HepG2 (cell line): ENCODE data around the gene DUSP22. TPM values are rescaled to one million over a fixed set of nuclear protein-coding genes. Genes with fewer than 3 reads are reported as not detected.

Experiments used
- ATAC-seq: fragments of 200-7000 bp; cut with Tn5 transposase; 3 replicates; pipeline ENCODE4 v1.9.1; 2020; ENCODE audit warnings: mild to moderate bottlenecking, moderate library complexity
- BruUV-seq: library from RNA; stranded (reverse); fragments of 400-500 nt; replicated peaks from 2 replicates; lab custom pipeline; 2021; lab: Mats Ljungman, UMichigan
- CTCF ChIA-PET: fragments of 300-600 bp; formaldehyde crosslinking; extraction: SDS; loops from one replicate; lab custom pipeline; 2021; ENCODE audit warnings: low total read pairs, inconsistent platforms, low intra/inter-chr PET ratio; lab: Yijun Ruan, JAX
- POLR2A ChIA-PET: fragments of 350-600 bp; sonication (Branson Sonifier 250); formaldehyde crosslinking; loops from one replicate; lab custom pipeline; 2020; ENCODE audit warnings: antibody characterized with exemption, inconsistent platforms; lab: Yijun Ruan, JAX
- DNase-seq: peaks from one replicate; pipeline ENCODE4 v3.0.0-alpha.2; 2015; ENCODE audit warnings: low spot score
- FAIRE-seq: peaks from 3 replicates; lab custom pipeline; 2011; peaks lifted over from hg19 to GRCh38; lab: Jason Lieb, UNC
- H2AFZ ChIP-seq: one replicate; pipeline ENCODE4 v1.6.1; 2011; ENCODE audit warnings: low read length, inconsistent platforms
- H3K27ac ChIP-seq: fragments of 300-600 bp; 3 replicates; pipeline ENCODE4 v1.8.0; 2011; ENCODE audit warnings: mixed run types, mild to moderate bottlenecking, mixed read lengths, low read length, inconsistent platforms; ENCODE audit not compliant: insufficient read depth; ENCODE audit errors: extremely low read length
- H3K27me3 ChIP-seq, 2 experiments: fragments of 200-600 bp in 1 of 2; 2 replicates in 1 of 2; 3 replicates in 1 of 2; pipeline versions ENCODE4 v1.6.0 to v1.8.0; 2011; ENCODE audit warnings: low read length in 2 of 2, mild to moderate bottlenecking in 2 of 2, moderate library complexity in 2 of 2, inconsistent platforms in 1 of 2; ENCODE audit not compliant: insufficient read depth in 2 of 2, control insufficient read depth in 1 of 2
- H3K36me3 ChIP-seq, 2 experiments: fragments of 200-600 bp in 1 of 2; replicated peaks in 1 of 2; 2 replicates in 1 of 2; 3 replicates in 1 of 2; pipeline versions ENCODE4 v1.5.1 to v1.8.0; 2011; ENCODE audit warnings: low read length in 2 of 2, inconsistent platforms in 1 of 2; ENCODE audit not compliant: insufficient read depth in 2 of 2, control insufficient read depth in 1 of 2
- H3K4me1 ChIP-seq: 2 replicates; pipeline ENCODE4 v1.5.1; 2012; ENCODE audit warnings: low read length, inconsistent platforms; ENCODE audit not compliant: insufficient read depth
- H3K4me2 ChIP-seq: 2 replicates; pipeline ENCODE4 v1.6.0; 2011; ENCODE audit warnings: low read depth, low read length, inconsistent platforms
- H3K4me3 ChIP-seq, 3 experiments: fragments of 200-600 bp in 1 of 3; sonication (generic), shearing (Covaris generic) in 1 of 3; replicated peaks in 1 of 3; 2 replicates each; pipeline ENCODE4 v1.5.1; 2011 to 2016; ENCODE audit warnings: low read length in 3 of 3, inconsistent platforms in 2 of 3, low read depth in 2 of 3, mild to moderate bottlenecking in 2 of 3, control low read depth in 1 of 3, mixed read lengths in 1 of 3; ENCODE audit not compliant: insufficient read depth in 1 of 3
- H3K79me2 ChIP-seq: one replicate; pipeline ENCODE4 v1.6.1; 2011; ENCODE audit warnings: low read length, inconsistent platforms; ENCODE audit not compliant: insufficient read depth
- H3K9ac ChIP-seq: 2 replicates; pipeline ENCODE4 v1.6.0; 2011; ENCODE audit warnings: mild to moderate bottlenecking, low read depth, low read length, inconsistent platforms; ENCODE audit not compliant: insufficient read depth
- H3K9me3 ChIP-seq: 2 replicates; pipeline ENCODE4 v1.5.1; 2012; ENCODE audit warnings: mild to moderate bottlenecking, low read length
- H4K20me1 ChIP-seq: 2 replicates; pipeline ENCODE4 v1.6.0; 2011; ENCODE audit warnings: inconsistent platforms, mild to moderate bottlenecking, low read length, moderate library complexity; ENCODE audit not compliant: insufficient read depth
- ASH2L ChIP-seq: fragments of 300-600, 200-600 bp; sonication (generic); IDR thresholded peaks from 2 replicates; pipeline ENCODE4 v1.7.0; 2017; ENCODE audit warnings: low read depth, mild to moderate bottlenecking, moderate library complexity, mixed read lengths, low read length; ENCODE audit not compliant: insufficient read length
- FOXK2 ChIP-seq: fragments of 450-650 bp; IDR thresholded peaks from 2 replicates; pipeline ENCODE4 v1.6.1; 2016
- HIVEP1 ChIP-seq: sonication (generic); formaldehyde crosslinking; IDR thresholded peaks from 2 replicates; pipeline ENCODE4 v1.4.0; 2020; ENCODE audit warnings: mild to moderate bottlenecking, missing genetic modification reagents
- MZF1 ChIP-seq: sonication (generic); formaldehyde crosslinking; IDR thresholded peaks from 2 replicates; pipeline ENCODE4 v1.8.1; 2023; ENCODE audit warnings: mild to moderate bottlenecking, missing genetic modification reagents, borderline replicate concordance
- NFE2L1 ChIP-seq: sonication (generic); formaldehyde crosslinking; IDR thresholded peaks from 2 replicates; pipeline ENCODE4 v1.4.0; 2020; ENCODE audit warnings: missing genetic modification reagents, mild to moderate bottlenecking, borderline replicate concordance
- SIN3B ChIP-seq: fragments of 150-350 bp; IDR thresholded peaks from 2 replicates; pipeline ENCODE4 v1.6.1; 2014; ENCODE audit warnings: low read length
- SP2 ChIP-seq: sonication (generic); formaldehyde crosslinking; IDR thresholded peaks from 2 replicates; pipeline ENCODE4 v1.5.1; 2020; ENCODE audit warnings: mild to moderate bottlenecking, missing genetic modification reagents
- STAG1 ChIP-seq: sonication (generic); formaldehyde crosslinking; IDR thresholded peaks from 2 replicates; pipeline ENCODE4 v1.4.0; 2020; ENCODE audit warnings: missing genetic modification reagents
- TAF1 ChIP-seq: sonication (generic); formaldehyde crosslinking; IDR thresholded peaks from 2 replicates; pipeline ENCODE4 v1.4.0; 2020; ENCODE audit warnings: missing genetic modification reagents
- ZBTB1 ChIP-seq: sonication (generic); formaldehyde crosslinking; IDR thresholded peaks from 2 replicates; pipeline ENCODE4 v1.4.0; 2020; ENCODE audit warnings: missing genetic modification reagents, borderline replicate concordance
- ZNF136 ChIP-seq: sonication (generic); formaldehyde crosslinking; IDR thresholded peaks from 2 replicates; pipeline ENCODE4 v1.8.1; 2022; ENCODE audit warnings: low read depth, mild to moderate bottlenecking, moderate library complexity, missing genetic modification reagents
- ZNF17 ChIP-seq: sonication (generic); formaldehyde crosslinking; IDR thresholded peaks from 2 replicates; pipeline ENCODE4 v1.5.0; 2020; ENCODE audit warnings: mild to moderate bottlenecking, missing genetic modification reagents
- ZNF317 ChIP-seq: sonication (generic); formaldehyde crosslinking; IDR thresholded peaks from 2 replicates; pipeline ENCODE4 v1.5.0; 2020; ENCODE audit warnings: mild to moderate bottlenecking, missing genetic modification reagents
- ZNF460 ChIP-seq: sonication (generic); formaldehyde crosslinking; IDR thresholded peaks from 2 replicates; pipeline ENCODE4 v1.5.1; 2020; ENCODE audit warnings: missing genetic modification reagents, mild to moderate bottlenecking, borderline replicate concordance
- ZNF510 ChIP-seq: sonication (generic); formaldehyde crosslinking; IDR thresholded peaks from 2 replicates; pipeline ENCODE4 v1.4.0; 2020; ENCODE audit warnings: low read depth, mild to moderate bottlenecking, missing genetic modification reagents
- ZNF747 ChIP-seq: sonication (generic); formaldehyde crosslinking; IDR thresholded peaks from 2 replicates; pipeline ENCODE4 v1.8.1; 2023; ENCODE audit warnings: missing genetic modification reagents, mild to moderate bottlenecking, borderline replicate concordance
- WGBS: methylation state at CpG from one replicate; pipeline ENCODE4 v1.1.6; 2017; ENCODE audit warnings: low lambda C conversion rate; 5-methylcytosine and 5-hydroxymethylcytosine counted together
- in situ Hi-C: cut with HindIII; loops from 2 replicates; pipeline ENCODE4 v1.10.0; 2017; ENCODE audit warnings: low pct_unique_long_range_greater_than_20kb; ENCODE audit not compliant: extremely low pct_ligation_motif_present
- intact Hi-C: fragments of 100-400 bp; cut with micrococcal nuclease; formaldehyde crosslinking; loops from one replicate; pipeline ENCODE4 v1.10.0; 2022; ENCODE audit not compliant: unreplicated experiment
- polyA plus RNA-seq, 8 experiments: library from polyadenylated mRNA; depleted of rRNA in 3 of 8; stranded (reverse) in 7 of 8; unstranded in 1 of 8; fragments of >200 nt; fragmentation: Illumina TruSeq in 4 of 8; extraction: Trizol in 4 of 8; gene quantifications; 2 replicates each; pipeline versions ENCODE4 v1.2.1 to v1.2.3, GENCODE V29; 2011 to 2016; ENCODE audit warnings: low read depth in 4 of 8, missing spikeins in 1 of 8, mixed read lengths in 1 of 8; ENCODE audit not compliant: insufficient read depth in 1 of 8
- total RNA-seq, 5 experiments: library from RNA; depleted of rRNA; stranded (reverse); fragments of >200 nt; fragmentation: Illumina TruSeq; extraction: Trizol; gene quantifications; 2 replicates each; pipeline ENCODE4 v1.2.3, GENCODE V29; 2016; ENCODE audit warnings: low read depth in 1 of 5
- TF ChIP-seq, protein P1 (sequence below): sonication (generic); formaldehyde crosslinking; IDR thresholded peaks from 2 replicates; pipeline ENCODE4 v1.4.0; 2020; ENCODE audit warnings: missing genetic modification reagents, borderline replicate concordance
- TF ChIP-seq, protein P2 (sequence below): sonication (generic); formaldehyde crosslinking; IDR thresholded peaks from 2 replicates; pipeline ENCODE4 v1.5.1; 2020; ENCODE audit warnings: missing genetic modification reagents, mild to moderate bottlenecking, borderline replicate concordance
- TF ChIP-seq, protein P3 (sequence below): sonication (generic); formaldehyde crosslinking; IDR thresholded peaks from 2 replicates; pipeline ENCODE4 v1.4.0; 2020; ENCODE audit warnings: missing genetic modification reagents

Gene DUSP22
- total and polyA plus RNA-seq, 2 of the 13 experiments (the other 11 are each of a cell fraction or from before 2014, with no cell fraction given) = 20.2 to 32.8 TPM

DNA sequence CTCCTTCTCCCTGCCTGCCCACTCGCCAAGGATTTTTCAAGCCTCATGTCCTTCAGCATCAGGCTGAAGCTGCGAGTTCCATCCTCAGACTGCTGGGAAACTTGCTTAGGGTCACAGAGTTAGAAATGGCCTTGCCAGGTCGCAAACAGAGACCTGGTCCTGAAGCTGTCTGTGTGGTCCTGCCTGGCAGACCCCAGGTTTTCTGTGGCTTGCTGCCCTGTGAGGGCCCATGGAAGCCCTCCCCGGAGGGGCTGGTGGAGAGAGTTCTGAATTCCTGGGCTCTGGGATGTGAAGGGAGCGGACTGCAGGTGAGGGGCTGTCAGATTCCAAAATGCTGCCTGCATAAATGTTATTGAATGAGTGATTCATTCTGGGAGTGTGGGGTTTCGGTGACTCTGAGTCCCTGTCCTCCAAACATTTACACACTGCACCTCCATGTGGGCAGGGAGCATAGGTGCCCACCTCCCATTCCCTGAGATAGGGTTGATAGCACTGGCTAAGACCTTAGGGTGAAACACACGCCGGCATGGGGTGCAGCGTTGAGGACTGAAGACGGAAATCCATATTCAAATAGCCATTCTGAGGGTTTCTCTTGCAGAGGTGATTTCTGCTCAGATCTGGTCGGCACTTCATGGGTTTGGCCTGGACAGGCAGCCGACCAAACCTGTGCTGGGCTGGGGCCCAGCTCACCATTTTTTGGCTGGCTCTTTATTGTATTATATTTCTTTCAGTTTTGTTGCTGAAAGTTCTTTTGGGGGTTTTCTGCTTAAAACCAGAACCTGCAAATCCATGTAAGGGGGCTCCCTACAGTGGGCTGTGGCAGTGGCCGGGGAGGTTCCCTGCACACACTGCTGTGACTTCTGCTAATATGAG is 77.5 kb downstream of the DUSP22 start:
- no peak overlapping the region for H3K4me3 ChIP-seq
- ChIA-PET POLR2A (no interaction called here), CTCF (no interaction called here)
- H3K9ac ChIP-seq = no peak overlapping the region
- no peaks in the 10 kb centered on the region; the same call in 1 of the 2 replicates for H4K20me1 ChIP-seq
- FAIRE-seq (no peak), ATAC-seq (peak; percentile 36), DNase-seq (no peak)
- H3K27ac ChIP-seq = no peak overlapping the region
- H3K4me1 ChIP-seq = no peaks in the 10 kb centered on the region
- H3K9me3 ChIP-seq = no peaks in the 10 kb centered on the region
- peaks cover 10 to 57% of the 10 kb centered on the region in 2 experiments; a peak in 4 of 5 replicates for H3K27me3 ChIP-seq
- no peak overlapping the region for H3K4me2 ChIP-seq
- no peak overlapping the region for H2AFZ ChIP-seq
- no peaks in the 10 kb centered on the region for H3K79me2 ChIP-seq
- in situ Hi-C loops = no loop called here
- no TSS peak for BruUV-seq
- 24% methylated on average over 13 of the region's 13 CpGs for WGBS
- H3K36me3 ChIP-seq = no peaks in the 10 kb centered on the region
- intact Hi-C loops = no loop called here
- 0 out of 2 replicates have a peak, but pooled peaks have one; percentile 29 for TF ChIP-seq STAG1 (CRISPR knock-in tag)
- no peak for TF ChIP-seq ZNF510
- no peak for TF ChIP-seq SIN3B
- no peak for TF ChIP-seq SP2 (CRISPR knock-in tag)
- TF ChIP-seq MZF1 (CRISPR knock-in tag) = no peak
- no peak for TF ChIP-seq ZNF17
- TF ChIP-seq ZBTB1 (CRISPR knock-in tag) = no peak
- TF ChIP-seq ZNF136 (CRISPR knock-in tag) = no peak
- TF ChIP-seq ASH2L = no peak
- TF ChIP-seq, protein P1, sequence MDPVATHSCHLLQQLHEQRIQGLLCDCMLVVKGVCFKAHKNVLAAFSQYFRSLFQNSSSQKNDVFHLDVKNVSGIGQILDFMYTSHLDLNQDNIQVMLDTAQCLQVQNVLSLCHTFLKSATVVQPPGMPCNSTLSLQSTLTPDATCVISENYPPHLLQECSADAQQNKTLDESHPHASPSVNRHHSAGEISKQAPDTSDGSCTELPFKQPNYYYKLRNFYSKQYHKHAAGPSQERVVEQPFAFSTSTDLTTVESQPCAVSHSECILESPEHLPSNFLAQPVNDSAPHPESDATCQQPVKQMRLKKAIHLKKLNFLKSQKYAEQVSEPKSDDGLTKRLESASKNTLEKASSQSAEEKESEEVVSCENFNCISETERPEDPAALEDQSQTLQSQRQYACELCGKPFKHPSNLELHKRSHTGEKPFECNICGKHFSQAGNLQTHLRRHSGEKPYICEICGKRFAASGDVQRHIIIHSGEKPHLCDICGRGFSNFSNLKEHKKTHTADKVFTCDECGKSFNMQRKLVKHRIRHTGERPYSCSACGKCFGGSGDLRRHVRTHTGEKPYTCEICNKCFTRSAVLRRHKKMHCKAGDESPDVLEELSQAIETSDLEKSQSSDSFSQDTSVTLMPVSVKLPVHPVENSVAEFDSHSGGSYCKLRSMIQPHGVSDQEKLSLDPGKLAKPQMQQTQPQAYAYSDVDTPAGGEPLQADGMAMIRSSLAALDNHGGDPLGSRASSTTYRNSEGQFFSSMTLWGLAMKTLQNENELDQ (CRISPR knock-in tag) = no peak
- 0 out of 2 replicates have a peak, but pooled peaks have one; percentile 27 for TF ChIP-seq HIVEP1 (CRISPR knock-in tag)
- no peak for TF ChIP-seq ZNF460
- TF ChIP-seq ZNF317 (CRISPR knock-in tag) = no peak
- TF ChIP-seq, protein P2, sequence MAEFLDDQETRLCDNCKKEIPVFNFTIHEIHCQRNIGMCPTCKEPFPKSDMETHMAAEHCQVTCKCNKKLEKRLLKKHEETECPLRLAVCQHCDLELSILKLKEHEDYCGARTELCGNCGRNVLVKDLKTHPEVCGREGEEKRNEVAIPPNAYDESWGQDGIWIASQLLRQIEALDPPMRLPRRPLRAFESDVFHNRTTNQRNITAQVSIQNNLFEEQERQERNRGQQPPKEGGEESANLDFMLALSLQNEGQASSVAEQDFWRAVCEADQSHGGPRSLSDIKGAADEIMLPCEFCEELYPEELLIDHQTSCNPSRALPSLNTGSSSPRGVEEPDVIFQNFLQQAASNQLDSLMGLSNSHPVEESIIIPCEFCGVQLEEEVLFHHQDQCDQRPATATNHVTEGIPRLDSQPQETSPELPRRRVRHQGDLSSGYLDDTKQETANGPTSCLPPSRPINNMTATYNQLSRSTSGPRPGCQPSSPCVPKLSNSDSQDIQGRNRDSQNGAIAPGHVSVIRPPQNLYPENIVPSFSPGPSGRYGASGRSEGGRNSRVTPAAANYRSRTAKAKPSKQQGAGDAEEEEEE (CRISPR knock-in tag) = no peak
- TF ChIP-seq, protein P3, sequence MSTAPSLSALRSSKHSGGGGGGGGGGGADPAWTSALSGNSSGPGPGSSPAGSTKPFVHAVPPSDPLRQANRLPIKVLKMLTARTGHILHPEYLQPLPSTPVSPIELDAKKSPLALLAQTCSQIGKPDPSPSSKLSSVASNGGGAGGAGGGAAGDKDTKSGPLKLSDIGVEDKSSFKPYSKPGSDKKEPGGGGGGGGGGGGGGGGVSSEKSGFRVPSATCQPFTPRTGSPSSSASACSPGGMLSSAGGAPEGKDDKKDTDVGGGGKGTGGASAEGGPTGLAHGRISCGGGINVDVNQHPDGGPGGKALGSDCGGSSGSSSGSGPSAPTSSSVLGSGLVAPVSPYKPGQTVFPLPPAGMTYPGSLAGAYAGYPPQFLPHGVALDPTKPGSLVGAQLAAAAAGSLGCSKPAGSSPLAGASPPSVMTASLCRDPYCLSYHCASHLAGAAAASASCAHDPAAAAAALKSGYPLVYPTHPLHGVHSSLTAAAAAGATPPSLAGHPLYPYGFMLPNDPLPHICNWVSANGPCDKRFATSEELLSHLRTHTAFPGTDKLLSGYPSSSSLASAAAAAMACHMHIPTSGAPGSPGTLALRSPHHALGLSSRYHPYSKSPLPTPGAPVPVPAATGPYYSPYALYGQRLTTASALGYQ (CRISPR knock-in tag) = no peak
- no peak for TF ChIP-seq ZNF747 (CRISPR knock-in tag)
- TF ChIP-seq NFE2L1 = no peak
- TF ChIP-seq TAF1 (CRISPR knock-in tag) = no peak
- no peak for TF ChIP-seq FOXK2
